GM12873 (cell line): ENCODE data around the gene GAREM2.

Experiments
- CTCF ChIP-seq: IDR thresholded peaks from 2 replicates; pipeline ENCODE4 v1.5.1; 2012; ENCODE audit warnings: low read depth, mild to moderate bottlenecking, moderate library complexity, low read length, control low read depth; ENCODE audit not compliant: insufficient read depth; ENCODE audit errors: missing control alignments

GAREM2 gene

GRCh38 chr2:26172871-26173775, at the start of gene GAREM2:
TSS of gene GAREM2 (plus strand) at chr2:26173088. CDS start at chr2:26173221, 133 bp downstream.
- no peak for TF ChIP-seq CTCF

- no peak for TF ChIP-seq CTCF
These were observed 49.5 kb upstream of the GAREM2 start for GRCh38 chr2:26123426-26123825.

- no peak for TF ChIP-seq CTCF
These were observed 46.8 kb upstream of the GAREM2 start for GRCh38 chr2:26126074-26126473.

- no peak for TF ChIP-seq CTCF
These were observed 44.7 kb upstream of the GAREM2 start for GRCh38 chr2:26128176-26128575.

GRCh38 chr2:26130763-26131162, 42.1 kb upstream of the GAREM2 start:
- no peak for TF ChIP-seq CTCF

- TF ChIP-seq CTCF, result no peak
These were observed 36.4 kb upstream of the GAREM2 start for GRCh38 chr2:26136451-26136850.

- no peak for TF ChIP-seq CTCF
These were observed 33.4 kb upstream of the GAREM2 start for GRCh38 chr2:26139269-26140183.
